OCI-LY7 (cell line): ENCODE measurements around the gene CTBP2. TPM values are rescaled to one million over a fixed set of nuclear protein-coding genes. Genes with fewer than 3 reads are reported as not detected.

Source experiments
- BruUV-seq: library from RNA; stranded (reverse); fragments of 400-500 nt; replicated peaks from 2 replicates; lab custom pipeline; 2021; lab: Mats Ljungman, UMichigan
- CTCF ChIA-PET: fragments of 300-600 bp; sonication (Branson Sonifier 250); formaldehyde crosslinking; loops from one replicate; lab custom pipeline; 2022; ENCODE audit warnings: antibody characterized with exemption; ENCODE audit not compliant: unreplicated experiment; lab: Charles Lee
- POLR2A ChIA-PET: fragments of 300-600 bp; sonication (Branson Sonifier 250); formaldehyde crosslinking; loops from one replicate; lab custom pipeline; 2022; ENCODE audit warnings: antibody characterized with exemption; lab: Charles Lee
- DNase-seq: peaks from one replicate; pipeline ENCODE4 v3.0.0-alpha.2; 2015; ENCODE audit warnings: low spot score
- H2AFZ ChIP-seq: fragments of 200-600 bp; sonication (generic), shearing (Covaris generic); 2 replicates; pipeline ENCODE4 v1.6.1; 2014; ENCODE audit warnings: mild to moderate bottlenecking, antibody characterized with exemption, low read length, moderate library complexity
- H3K27ac ChIP-seq: fragments of 200-600 bp; sonication (generic); 2 replicates; pipeline ENCODE4 v1.5.1; 2014; ENCODE audit warnings: mixed run types, low read depth, mild to moderate bottlenecking, moderate library complexity, low read length, inconsistent platforms; ENCODE audit not compliant: poor library complexity, severe bottlenecking
- H3K36me3 ChIP-seq: fragments of 200-600 bp; sonication (generic); 2 replicates; pipeline ENCODE4 v1.6.1; 2014; ENCODE audit warnings: mild to moderate bottlenecking, antibody characterized with exemption, low read length, moderate library complexity, mixed read lengths; ENCODE audit not compliant: insufficient read depth
- H3K4me1 ChIP-seq: fragments of 200-600 bp; sonication (generic); 2 replicates; pipeline ENCODE4 v1.5.1; 2014; ENCODE audit warnings: mild to moderate bottlenecking, low read length; ENCODE audit not compliant: insufficient read depth, poor library complexity, severe bottlenecking
- H3K4me2 ChIP-seq: fragments of 200-600 bp; sonication (generic); 2 replicates; pipeline ENCODE4 v1.6.1; 2014; ENCODE audit warnings: mild to moderate bottlenecking, low read length
- H3K4me3 ChIP-seq: fragments of 200-600 bp; sonication (generic); 2 replicates; pipeline ENCODE4 v1.5.1; 2014; ENCODE audit warnings: mild to moderate bottlenecking, low read depth, low read length; ENCODE audit not compliant: poor library complexity, severe bottlenecking
- H3K79me2 ChIP-seq: fragments of 200-600 bp; sonication (generic); 2 replicates; pipeline ENCODE4 v1.6.1; 2016; ENCODE audit warnings: low read depth, mild to moderate bottlenecking, low read length, moderate library complexity, mixed read lengths; ENCODE audit not compliant: insufficient read depth
- H3K9me2 ChIP-seq: fragments of 200-600 bp; sonication (generic); 2 replicates; pipeline ENCODE4 v1.6.1; 2016; ENCODE audit warnings: mild to moderate bottlenecking, low read length, mixed read lengths; ENCODE audit not compliant: insufficient read depth
- H3K9me3 ChIP-seq: fragments of 200-600 bp; sonication (generic); 2 replicates; pipeline ENCODE4 v1.6.1; 2014; ENCODE audit warnings: mild to moderate bottlenecking, mixed run types, low read length, mixed read lengths
- H4K20me1 ChIP-seq: fragments of 200-600 bp; sonication (generic); 2 replicates; pipeline ENCODE4 v1.6.1; 2014; ENCODE audit warnings: mild to moderate bottlenecking, antibody characterized with exemption, low read length, moderate library complexity, mixed read lengths; ENCODE audit not compliant: insufficient read depth
- CTCF ChIP-seq: fragments of 200-600 bp; sonication (generic); conservative IDR thresholded peaks from 2 replicates; pipeline ENCODE4 v1.5.1; 2014; ENCODE audit warnings: mild to moderate bottlenecking, antibody characterized with exemption, low read length, moderate library complexity, mixed read lengths
- EZH2phosphoT487 ChIP-seq: fragments of 200-600 bp; sonication (generic); IDR thresholded peaks from 2 replicates; pipeline ENCODE4 v1.6.1; 2018; ENCODE audit warnings: low read depth, borderline replicate concordance, mild to moderate bottlenecking, mixed run types, antibody characterized with exemption, low read length, moderate library complexity, mixed read lengths
- intact Hi-C: fragments of 100-400 bp; cut with micrococcal nuclease; formaldehyde crosslinking; loops from one replicate; pipeline ENCODE4 v1.10.0; 2022; ENCODE audit not compliant: unreplicated experiment
- total RNA-seq, 2 experiments: library from RNA; depleted of rRNA in 1 of 2; stranded (reverse); fragments of >200 nt in 1 of 2; shearing (Covaris generic) in 1 of 2; gene quantifications; 2 replicates each; pipeline ENCODE4 v1.2.3, GENCODE V29; 2014 to 2022

CTBP2 gene
- total RNA-seq, 2 experiments from 2014 or later, result not detected

GRCh38 chr10:125161707-125162119 is 1.4 kb upstream of the CTBP2 start:
- Histone ChIP-seq H3K36me3 (no peaks in the 10 kb centered on the region), H2AFZ (no peak overlapping the region), H3K9me2 (no peaks in the 10 kb centered on the region), H3K79me2 (no peaks in the 10 kb centered on the region), H3K27ac (no peak overlapping the region), H3K9me3 (no peaks in the 10 kb centered on the region), H3K4me3 (no peak overlapping the region), H3K4me2 (no peak overlapping the region), H3K4me1 (no peaks in the 10 kb centered on the region), H4K20me1 (no peaks in the 10 kb centered on the region; the same call in 1 of the 2 replicates)
- no TSS peak for BruUV-seq
- no peak for DNase-seq
- ChIA-PET POLR2A (no interaction called here), CTCF (no interaction called here)
- no peak for TF ChIP-seq EZH2phosphoT487
- TF ChIP-seq CTCF, result no peak
- intact Hi-C loops, result no loop called here

GRCh38 chr10:125160856-125161706 is 718 bp upstream of the CTBP2 start:
- H3K9me3 ChIP-seq, result no peaks in the 10 kb centered on the region
- H3K4me3 ChIP-seq, result no peak overlapping the region
- POLR2A ChIA-PET, result interaction anchor here (0.6 kb wide), 1 partner anchor 1010 kb away, joined by 4 read pairs; no protein-coding TSS in a partner anchor
- H3K4me1 ChIP-seq, result no peaks in the 10 kb centered on the region
- CTCF ChIA-PET, result no interaction called here
- DNase-seq, result no peak
- no peaks in the 10 kb centered on the region for H3K9me2 ChIP-seq
- H3K27ac ChIP-seq, result no peak overlapping the region
- intact Hi-C loops, result no loop called here
- H3K4me2 ChIP-seq, result 0 out of 2 replicates have a peak overlapping the region, but pooled peaks have one; percentile 32
- no peak for TF ChIP-seq CTCF
- TF ChIP-seq EZH2phosphoT487, result no peak
- H3K79me2 ChIP-seq, result no peaks in the 10 kb centered on the region
- BruUV-seq, result no TSS peak
- H4K20me1 ChIP-seq, result no peaks in the 10 kb centered on the region; the same call in 1 of the 2 replicates
- H3K36me3 ChIP-seq, result no peaks in the 10 kb centered on the region
- H2AFZ ChIP-seq, result no peak overlapping the region

GRCh38 chr10:125159486-125159931 is 854 bp downstream of the CTBP2 start:
- peak overlapping the region; percentile 34; the same call in 1 of the 2 replicates for H3K4me2 ChIP-seq
- H3K9me3 ChIP-seq, result no peaks in the 10 kb centered on the region
- H3K36me3 ChIP-seq, result no peaks in the 10 kb centered on the region
- DNase-seq, result no peak
- H3K9me2 ChIP-seq, result no peaks in the 10 kb centered on the region
- no peaks in the 10 kb centered on the region for H3K79me2 ChIP-seq
- H3K4me3 ChIP-seq, result no peak overlapping the region
- POLR2A ChIA-PET, result no interaction called here
- no peak overlapping the region for H2AFZ ChIP-seq
- CTCF ChIA-PET, result no interaction called here
- intact Hi-C loops, result loop anchor here (10.0 kb wide), 1 partner anchor 115 kb away; no protein-coding TSS in a partner anchor
- TF ChIP-seq EZH2phosphoT487 (no peak), CTCF (no peak)
- H3K4me1 ChIP-seq, result no peaks in the 10 kb centered on the region
- BruUV-seq, result no TSS peak
- H4K20me1 ChIP-seq, result no peaks in the 10 kb centered on the region; the same call in 1 of the 2 replicates
- no peak overlapping the region for H3K27ac ChIP-seq
